Measurements from ENCODE around the gene OLFM3. TPM values are rescaled to one million over a fixed set of nuclear protein-coding genes. Genes with fewer than 3 reads are reported as not detected.

The OLFM3 gene
- total and polyA plus RNA-seq, 10 of the 15 experiments (the other 5 are each of a cell fraction or from before 2014, with no cell fraction given) = 0.09 to 0.33 TPM; not detected in 8

- no peak for TF ChIP-seq SMAD1 (IDR thresholded peaks at IDR 0.05; ENCODE audit: low read depth, partially characterized antibody)
- TF ChIP-seq PML (IDR thresholded peaks at IDR 0.05; ENCODE audit: low read length) = no peak
- TF ChIP-seq RELB (IDR thresholded peaks at IDR 0.05; ENCODE audit: low read depth) = no peak
These were observed 153.6 kb downstream of the OLFM3 start (continued) for GRCh38 chr1:101843160-101843559.

GRCh38 chr1:101841824-101842223, 154.9 kb downstream of the OLFM3 start:
- ChIA-PET RAD21 (ENCODE audit: unreplicated experiment) (no interaction called here), CTCF (no interaction called here), SMC1A (ENCODE audit: uncharacterized antibody, unreplicated experiment) (no interaction called here), POLR2A (no interaction called here)
- Histone ChIP-seq H3K27me3 (replicated peaks in 1 of 2; ENCODE audit: control insufficient read depth in 2 of 2, insufficient read depth in 2 of 2, low read length in 1 of 2) (peaks cover 0 to 2% of the 10 kb centered on the region in 2 experiments; a peak in 1 of 4 replicates), H4K20me1 (ENCODE audit: control insufficient read depth, insufficient read depth) (no peaks in the 10 kb centered on the region), H3K4me3 (no peak overlapping the region), H2AFZ (ENCODE audit: control insufficient read depth, low read depth, low read length) (no peak overlapping the region), H3K27ac (ENCODE audit: control insufficient read depth, insufficient read depth) (no peak overlapping the region), H3K4me1 (ENCODE audit: control insufficient read depth, insufficient read depth, low read length) (no peaks in the 10 kb centered on the region), H3K79me2 (ENCODE audit: control insufficient read depth, insufficient read depth, low read length) (no peaks in the 10 kb centered on the region), H3K4me2 (ENCODE audit: control insufficient read depth, insufficient read depth) (no peak overlapping the region), H3K36me3 (ENCODE audit: control insufficient read depth in 2 of 2, insufficient read depth in 2 of 2, low read length in 1 of 2) (no peaks in the 10 kb centered on the region), H3K9ac (ENCODE audit: control insufficient read depth, insufficient read depth, low read length) (no peak overlapping the region), H3K9me3 (replicated peaks; ENCODE audit: control insufficient read depth, insufficient read depth, low read length) (no peaks in the 10 kb centered on the region)
- intact Hi-C loops (cut with micrococcal nuclease; ENCODE audit: unreplicated experiment) = no loop called here
- in situ Hi-C loops (cut with MboI) = no loop called here
- no TSS peak for BruUV-seq (replicated peaks)
- FAIRE-seq = no peak
- TF ChIP-seq LARP7 (IDR thresholded peaks at IDR 0.05) (no peak), ASH2L (IDR thresholded peaks at IDR 0.05; ENCODE audit: borderline replicate concordance, low read depth) (no peak), CBX3 (IDR thresholded peaks at IDR 0.05; ENCODE audit: borderline replicate concordance, low read depth) (no peak), KLF5 (IDR thresholded peaks at IDR 0.05; ENCODE audit: partially characterized antibody) (no peak), SREBF2 (IDR thresholded peaks at IDR 0.05; ENCODE audit: low read length) (no peak), MYC (IDR thresholded peaks at IDR 0.05; ENCODE audit: insufficient read depth, insufficient read length, insufficient replicate concordance, low read length, severe bottlenecking) (no peak), RELA (IDR thresholded peaks at IDR 0.05; ENCODE audit: borderline replicate concordance, partially characterized antibody) (no peak), RB1 (IDR thresholded peaks at IDR 0.05; ENCODE audit: borderline replicate concordance) (no peak), POLR2AphosphoS5 (IDR thresholded peaks at IDR 0.05; ENCODE audit: low read length) (no peak), MEF2B (IDR thresholded peaks at IDR 0.05; ENCODE audit: partially characterized antibody, poor library complexity, severe bottlenecking) (no peak), POLR2AphosphoS2 (IDR thresholded peaks at IDR 0.05; ENCODE audit: low read depth, low read length) (no peak), CREB1 (IDR thresholded peaks at IDR 0.05; ENCODE audit: low read depth) (no peak)
- no peak for DNase-seq (ENCODE audit: low read depth, low spot score)
- ATAC-seq = no peak
- 44% methylated on average over 4 of the region's 4 CpGs for WGBS (ENCODE audit: insufficient coverage, insufficient replicate concordance, low lambda C conversion rate, missing lambda C conversion rate)

Measured in GM12878 (cell line).